NCI-H2227 treated with DMSO at 0.1 percent for 48 hours (cell line): ENCODE results near the gene CTR9.
A peak's percentile ranks its signal among the peaks of the same experiment; 100 is the strongest.

Source experiments
- DNase-seq: peaks from one replicate; lab custom pipeline; 2025; lab: John Stamatoyannopoulos, UW

CTR9 gene

DNA sequence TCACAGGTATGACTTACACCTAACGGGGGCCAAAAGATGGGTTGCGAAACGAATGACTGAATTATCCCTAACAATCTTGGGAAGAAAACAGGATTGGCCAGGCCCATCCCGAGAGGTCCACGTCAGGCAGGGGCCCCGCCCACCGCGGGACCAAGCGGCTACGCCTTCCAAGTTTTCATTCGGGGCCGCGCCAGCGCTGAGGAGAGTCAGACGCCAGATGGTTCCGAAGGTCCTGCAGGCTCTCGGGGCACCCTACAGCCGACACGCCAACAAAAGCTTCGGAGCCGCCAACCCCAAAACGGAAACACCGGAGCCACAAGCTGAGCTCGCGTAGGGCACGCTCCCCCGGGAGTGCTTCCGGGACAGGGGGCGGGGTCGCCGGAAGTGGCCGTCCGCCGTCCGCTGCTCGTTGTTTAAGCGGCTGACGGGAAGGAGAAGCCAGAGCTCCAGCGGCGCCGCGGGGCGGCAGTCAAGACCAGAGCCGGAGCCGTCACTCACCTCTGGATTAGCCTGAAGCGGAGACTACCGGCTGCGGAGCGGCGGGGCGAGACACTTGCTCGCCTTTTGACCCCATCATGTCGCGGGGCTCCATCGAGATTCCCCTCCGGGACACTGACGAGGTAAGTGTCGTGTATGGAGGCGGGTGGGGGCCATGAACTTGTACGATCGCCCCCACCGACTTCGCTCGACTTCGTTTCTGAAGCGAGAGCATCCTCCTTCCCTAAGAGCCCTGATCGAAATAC lies at the start of gene CTR9:
CTR9 (plus strand) TSS at position 409 of the 743 bp plus-strand sequence; CDS start at position 576, 167 bp downstream.
- DNase-seq = peak; percentile 96

DNA sequence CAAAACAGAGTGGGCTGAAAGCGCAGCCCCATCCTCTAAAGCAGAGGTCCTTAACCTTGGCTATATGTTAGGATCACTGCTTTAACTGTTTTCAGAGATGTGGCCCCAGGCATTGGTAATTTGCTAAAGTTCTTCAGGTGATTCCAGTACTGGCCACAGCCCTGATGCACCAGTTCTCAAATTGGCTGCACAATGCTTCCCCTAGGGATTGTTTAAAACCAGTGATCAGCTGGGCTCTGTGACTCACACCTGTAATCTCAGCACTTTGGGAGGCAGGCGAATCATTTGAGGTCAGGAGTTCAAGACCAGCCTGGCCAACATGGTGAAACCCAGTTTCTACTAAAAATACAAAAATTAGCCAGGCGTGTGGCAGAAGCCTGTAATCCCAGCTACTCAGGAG lies 49.1 kb upstream of the CTR9 start:
- no peak for DNase-seq

DNA sequence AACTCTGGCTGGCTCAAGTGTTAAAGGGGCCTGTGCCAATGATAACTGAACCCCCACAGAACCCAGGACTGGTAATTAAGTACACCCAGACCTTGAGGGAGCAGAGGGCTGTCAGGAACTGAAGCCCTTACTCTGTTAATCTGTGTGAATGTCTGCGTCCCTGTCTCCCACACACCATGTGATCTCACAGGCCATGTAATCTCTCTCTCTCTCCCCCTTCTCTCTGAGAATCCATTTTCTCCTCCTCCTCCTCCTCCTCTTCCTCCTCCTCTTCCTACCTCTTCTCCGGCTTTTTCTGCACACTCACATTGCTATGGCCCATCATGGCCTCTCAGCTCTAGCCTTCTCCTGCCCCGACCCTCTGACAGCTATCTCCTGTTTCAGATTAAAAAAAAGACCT lies 42.9 kb upstream of the CTR9 start:
- DNase-seq = no peak

GRCh38 chr11:10709299-10710086 lies 41.6 kb upstream of the CTR9 start:
- DNase-seq = no peak

- DNase-seq = no peak
Observed at GRCh38 chr11:10715571-10715970, 35.5 kb upstream of the CTR9 start.

GRCh38 chr11:10716122-10716521 lies 34.9 kb upstream of the CTR9 start:
- DNase-seq = no peak

GRCh38 chr11:10716543-10717259 lies 34.3 kb upstream of the CTR9 start:
- no peak for DNase-seq

DNA sequence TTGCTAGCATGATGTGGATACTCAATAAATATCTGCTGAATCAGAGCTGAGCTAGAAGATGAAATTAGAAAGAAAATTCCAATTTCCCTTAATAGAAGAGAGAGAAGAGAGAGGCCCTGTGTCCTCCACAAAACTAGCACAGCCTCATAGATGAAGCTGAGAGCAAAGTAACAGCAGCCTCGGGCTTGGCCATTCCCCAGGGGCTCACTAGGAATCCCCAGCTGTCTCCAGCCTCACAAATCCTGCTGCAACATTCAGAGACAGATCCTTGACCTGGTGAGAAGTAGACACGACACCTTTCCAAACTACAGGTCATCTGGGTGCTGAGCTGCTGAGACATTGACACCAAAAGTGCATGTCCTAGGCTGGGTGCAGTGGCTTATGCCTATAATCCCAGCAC lies 31.4 kb upstream of the CTR9 start:
- no peak for DNase-seq

GRCh38 chr11:10720881-10721376 lies 30.1 kb upstream of the CTR9 start:
- no peak for DNase-seq

DNA sequence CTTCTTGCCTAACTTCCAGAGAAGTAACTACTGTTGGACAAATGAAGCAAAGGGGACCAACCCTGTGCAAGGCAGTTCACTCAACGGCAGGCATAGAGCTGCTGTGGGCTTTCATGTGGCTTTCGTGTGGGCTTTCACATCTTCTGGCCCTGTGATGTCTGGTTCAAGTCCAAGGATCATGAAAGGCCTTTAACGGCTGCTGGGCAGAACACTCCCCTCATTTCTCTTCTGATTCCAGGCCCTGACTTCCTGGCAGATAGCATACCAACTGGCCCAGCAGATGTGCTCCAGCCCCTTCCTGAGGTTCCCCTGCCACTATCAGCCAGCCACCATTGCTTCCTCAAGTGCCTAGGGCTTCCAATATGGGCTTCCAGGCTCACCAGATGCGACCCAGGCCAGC lies 28.7 kb upstream of the CTR9 start:
- DNase-seq = no peak

GRCh38 chr11:10725114-10725906 lies 25.7 kb upstream of the CTR9 start:
- DNase-seq = no peak

- DNase-seq = no peak
Observed at GRCh38 chr11:10725907-10726253, 25.2 kb upstream of the CTR9 start.

- DNase-seq = no peak
Observed at GRCh38 chr11:10727146-10727851, 23.7 kb upstream of the CTR9 start.

GRCh38 chr11:10728154-10728553 lies 22.9 kb upstream of the CTR9 start:
- DNase-seq = no peak

DNA sequence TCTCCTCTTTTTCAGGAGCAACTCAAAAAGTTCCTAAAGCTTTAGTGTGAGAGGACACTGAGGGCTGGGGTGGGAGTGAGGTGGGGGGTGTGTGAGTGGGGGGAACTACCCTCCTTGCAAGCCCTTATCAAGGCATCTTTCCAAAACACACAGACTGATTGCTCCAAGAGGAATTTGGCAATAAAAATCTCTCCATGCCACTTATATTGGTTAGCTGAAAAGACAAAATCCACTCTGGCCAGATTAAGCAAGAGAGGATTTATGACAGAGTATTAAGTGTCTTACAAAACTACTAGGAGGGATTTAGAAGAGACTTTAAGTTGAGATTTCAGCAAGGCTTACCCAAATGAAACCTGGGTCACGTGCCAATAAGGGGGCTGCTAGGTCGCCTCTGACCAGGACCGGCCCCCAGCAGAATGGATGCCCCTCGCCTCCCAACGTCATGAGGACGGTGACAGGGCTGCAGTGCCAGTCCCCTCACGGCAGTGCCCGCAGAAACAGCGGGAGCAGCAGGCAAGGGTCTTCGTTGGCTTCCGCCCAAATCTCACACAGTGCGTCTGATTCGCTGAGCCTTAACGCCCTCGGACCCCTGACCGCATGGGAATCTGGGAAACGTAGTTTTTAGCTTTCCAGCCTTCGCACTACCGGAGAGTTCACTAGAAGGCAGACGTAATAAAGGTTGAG lies 22.1 kb upstream of the CTR9 start:
- DNase-seq = no peak

GRCh38 chr11:10730151-10730550 lies 20.9 kb upstream of the CTR9 start:
- no peak for DNase-seq

- no peak for DNase-seq
Observed at GRCh38 chr11:10731064-10731680, 19.9 kb upstream of the CTR9 start.

GRCh38 chr11:10735481-10736475 lies 15.3 kb upstream of the CTR9 start:
- peak; percentile 91 for DNase-seq
